H9 (cell line): Measurements from ENCODE around the gene F7. TPM values are rescaled to one million over a fixed set of nuclear protein-coding genes. Genes with fewer than 3 reads are reported as not detected.
A peak's percentile ranks its signal among the peaks of the same experiment; 100 is the strongest.

Experiments used
- DNase-seq: peaks from one replicate; pipeline ENCODE4 v3.0.0-alpha.2; 2017
- H2AFZ ChIP-seq: one replicate; pipeline ENCODE4 v1.6.1; 2013; ENCODE audit warnings: mild to moderate bottlenecking, low read length, control low read depth, moderate library complexity
- H2AK5ac ChIP-seq: 2 replicates; pipeline ENCODE4 v1.6.1; 2013; ENCODE audit warnings: low read length, control low read depth, mixed read lengths; ENCODE audit not compliant: insufficient read length
- H2BK120ac ChIP-seq: one replicate; pipeline ENCODE4 v1.6.1; 2013; ENCODE audit warnings: low read depth, mild to moderate bottlenecking, low read length, control low read depth, inconsistent platforms; ENCODE audit not compliant: poor library complexity, severe bottlenecking
- H2BK12ac ChIP-seq: 2 replicates; pipeline ENCODE4 v1.6.1; 2013; ENCODE audit warnings: low read length, control low read depth, mixed read lengths, low read depth; ENCODE audit not compliant: insufficient read length
- H2BK15ac ChIP-seq: 2 replicates; pipeline ENCODE4 v1.6.1; 2013; ENCODE audit warnings: low read depth, low read length, control low read depth
- H2BK20ac ChIP-seq: one replicate; pipeline ENCODE4 v1.6.1; 2013; ENCODE audit warnings: low read depth, mild to moderate bottlenecking, low read length, control low read depth, inconsistent platforms; ENCODE audit not compliant: poor library complexity, severe bottlenecking
- H2BK5ac ChIP-seq: 2 replicates; pipeline ENCODE4 v1.6.1; 2013; ENCODE audit warnings: low read length, control low read depth, mixed read lengths; ENCODE audit not compliant: insufficient read length
- H3K14ac ChIP-seq: 2 replicates; pipeline ENCODE4 v1.6.1; 2013; ENCODE audit warnings: low read length, control low read depth; ENCODE audit not compliant: insufficient read depth
- H3K18ac ChIP-seq: 2 replicates; pipeline ENCODE4 v1.6.1; 2013; ENCODE audit warnings: low read depth, mild to moderate bottlenecking, mixed read lengths, low read length, control low read depth; ENCODE audit not compliant: insufficient read length
- H3K23ac ChIP-seq: 2 replicates; pipeline ENCODE4 v1.6.1; 2013; ENCODE audit warnings: low read length, control low read depth, mixed read lengths, low read depth; ENCODE audit not compliant: insufficient read length
- H3K23me2 ChIP-seq: 2 replicates; pipeline ENCODE4 v1.6.1; 2013; ENCODE audit warnings: low read depth, mild to moderate bottlenecking, mixed read lengths, low read length, control low read depth; ENCODE audit not compliant: insufficient read length, poor library complexity, severe bottlenecking
- H3K27ac ChIP-seq: 2 replicates; pipeline ENCODE4 v1.5.1; 2013; ENCODE audit warnings: low read length, control low read depth, mixed read lengths, low read depth; ENCODE audit not compliant: insufficient read length
- H3K27me3 ChIP-seq: 2 replicates; pipeline ENCODE4 v1.6.1; 2013; ENCODE audit warnings: low read length, control low read depth, inconsistent platforms; ENCODE audit not compliant: insufficient read depth
- H3K4ac ChIP-seq: 2 replicates; pipeline ENCODE4 v1.6.1; 2013; ENCODE audit warnings: low read depth, mild to moderate bottlenecking, control low read depth, inconsistent platforms, low read length, moderate library complexity
- H3K4me1 ChIP-seq: 2 replicates; pipeline ENCODE4 v1.6.1; 2013; ENCODE audit warnings: low read length, control low read depth, inconsistent platforms; ENCODE audit not compliant: insufficient read depth
- H3K4me2 ChIP-seq: 2 replicates; pipeline ENCODE4 v1.6.1; 2013; ENCODE audit warnings: low read length, control low read depth, mixed read lengths; ENCODE audit not compliant: insufficient read length, insufficient read depth
- H3K56ac ChIP-seq: 2 replicates; pipeline ENCODE4 v1.6.1; 2013; ENCODE audit warnings: low read depth, mild to moderate bottlenecking, mixed read lengths, low read length, control low read depth; ENCODE audit not compliant: insufficient read length
- H3K79me1 ChIP-seq: 2 replicates; pipeline ENCODE4 v1.6.1; 2013; ENCODE audit warnings: low read depth, mild to moderate bottlenecking, moderate library complexity, low read length, control low read depth, inconsistent platforms; ENCODE audit not compliant: insufficient read depth, poor library complexity, severe bottlenecking
- H3K79me2 ChIP-seq: 2 replicates; pipeline ENCODE4 v1.6.1; 2013; ENCODE audit warnings: low read length, control low read depth, inconsistent platforms; ENCODE audit not compliant: insufficient read depth
- H3K9ac ChIP-seq: 2 replicates; pipeline ENCODE4 v1.6.1; 2013; ENCODE audit warnings: low read length, control low read depth, mixed read lengths; ENCODE audit not compliant: insufficient read length; ENCODE audit errors: extremely low read depth
- H3K9me3 ChIP-seq: one replicate; pipeline ENCODE4 v1.6.1; 2013; ENCODE audit warnings: low read depth, low read length, inconsistent platforms; ENCODE audit not compliant: control insufficient read depth
- H3T11ph ChIP-seq: one replicate; pipeline ENCODE4 v1.6.1; 2013; ENCODE audit warnings: mild to moderate bottlenecking, low read length, control low read depth, inconsistent platforms
- H4K20me1 ChIP-seq: one replicate; pipeline ENCODE4 v1.6.1; 2013; ENCODE audit not compliant: control insufficient read depth, insufficient read length, insufficient read depth
- H4K5ac ChIP-seq: 2 replicates; pipeline ENCODE4 v1.6.1; 2013; ENCODE audit warnings: low read depth, mild to moderate bottlenecking, mixed read lengths, low read length, control low read depth; ENCODE audit not compliant: insufficient read length
- H4K8ac ChIP-seq: replicated peaks from 2 replicates; pipeline ENCODE4 v1.6.1; 2013; ENCODE audit warnings: low read length, control low read depth, mixed read lengths, low read depth; ENCODE audit not compliant: insufficient read length
- H4K91ac ChIP-seq: 2 replicates; pipeline ENCODE4 v1.6.1; 2013; ENCODE audit warnings: low read depth, mild to moderate bottlenecking, moderate library complexity, mixed read lengths, low read length, control low read depth; ENCODE audit not compliant: insufficient read length
- H3K27ac Mint-ChIP-seq, 3 experiments: 2 replicates in 2 of 3; 3 replicates in 1 of 3; pipeline ENCODE4 v1.8.0; 2020 to 2021; ENCODE audit warnings: mixed read lengths in 3 of 3, mild to moderate bottlenecking in 1 of 3, moderate library complexity in 1 of 3
- H3K27me3 Mint-ChIP-seq: 2 replicates; pipeline ENCODE4 v1.8.0; 2021; ENCODE audit warnings: low read depth, mild to moderate bottlenecking, moderate library complexity, mixed read lengths
- H3K36me3 Mint-ChIP-seq, 3 experiments: 2 replicates in 2 of 3; 3 replicates in 1 of 3; pipeline ENCODE4 v1.8.0; 2020 to 2021; ENCODE audit warnings: low read depth in 3 of 3, mixed read lengths in 3 of 3; ENCODE audit not compliant: insufficient read depth in 1 of 3
- H3K4me1 Mint-ChIP-seq, 2 experiments: 2 replicates each; pipeline ENCODE4 v1.8.0; 2020; ENCODE audit warnings: mixed read lengths in 2 of 2
- H3K4me3 Mint-ChIP-seq, 2 experiments: 2 replicates in 1 of 2; 3 replicates in 1 of 2; pipeline ENCODE4 v1.8.0; 2020 to 2021; ENCODE audit warnings: mild to moderate bottlenecking in 2 of 2, mixed read lengths in 2 of 2, moderate library complexity in 1 of 2
- H3K9me3 Mint-ChIP-seq, 2 experiments: 2 replicates in 1 of 2; 3 replicates in 1 of 2; pipeline ENCODE4 v1.8.0; 2020; ENCODE audit warnings: mild to moderate bottlenecking in 2 of 2, mixed read lengths in 2 of 2, moderate library complexity in 1 of 2
- WGBS: extraction: QIAGEN DNeasy Blood & Tissue Kit; methylation state at CpG from one replicate; pipeline ENCODE4 v1.1.7; 2013; ENCODE audit warnings: missing lambda C conversion rate, low lambda C conversion rate, mixed read lengths; ENCODE audit not compliant: insufficient read length; ENCODE audit errors: extremely low coverage; 5-methylcytosine and 5-hydroxymethylcytosine counted together
- total RNA-seq: library from RNA; stranded (reverse); gene quantifications from 2 replicates; pipeline ENCODE4 v1.2.1, GENCODE V29; 2021
- TF ChIP-seq, protein P1 (sequence below): fragments of 200-600 bp; sonication (generic); conservative IDR thresholded peaks from 3 replicates; pipeline ENCODE4 v1.8.0; 2021; ENCODE audit warnings: antibody characterized with exemption, mild to moderate bottlenecking

Gene F7
- total RNA-seq, 1 experiment from 2014 or later, result 0.81 TPM

DNA sequence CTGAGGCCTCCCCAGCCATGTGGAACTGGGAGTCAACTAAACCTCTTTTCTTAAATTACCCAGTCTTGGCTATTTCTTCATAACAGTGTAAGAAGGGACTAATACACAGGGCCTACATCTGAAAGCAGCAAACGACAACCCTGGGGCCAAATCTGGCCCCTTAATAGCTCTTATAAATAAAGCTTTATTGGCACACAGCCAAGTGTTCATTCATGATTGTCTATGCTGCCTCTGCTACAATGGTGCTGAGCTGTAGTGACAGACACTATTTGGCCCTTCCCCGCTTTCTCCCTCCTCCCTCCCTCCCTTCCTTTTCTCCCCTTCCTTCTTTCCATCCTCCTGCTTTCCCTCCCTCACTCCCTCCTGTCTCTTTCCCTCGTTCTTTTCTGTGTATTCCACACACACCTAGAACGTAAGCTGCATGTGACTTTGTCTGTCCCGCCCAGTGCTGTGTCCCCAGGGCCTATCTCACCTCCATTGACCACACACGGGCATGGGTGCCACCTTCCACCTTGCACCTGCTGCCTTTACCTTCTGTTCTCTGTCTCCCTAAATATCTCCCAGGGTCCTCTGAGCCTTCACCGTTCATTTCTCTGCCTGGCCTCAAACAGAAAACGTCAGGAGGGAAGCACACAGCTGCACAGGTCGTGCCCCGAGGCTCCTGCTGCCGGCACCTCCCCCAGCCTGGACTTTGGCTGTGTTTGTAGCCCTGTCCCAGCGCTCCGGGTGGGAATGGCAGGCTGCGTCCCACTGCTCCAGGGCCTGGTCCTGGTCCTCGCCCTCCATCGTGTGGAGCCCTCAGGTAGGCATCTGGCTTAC, 52.5 kb downstream of the F7 start, which contains the start of gene PROZ:
PROZ (plus strand) TSS at position 720 of the 819 bp plus-strand sequence; CDS start at position 733, 13 bp downstream.
- TF ChIP-seq, protein P1, sequence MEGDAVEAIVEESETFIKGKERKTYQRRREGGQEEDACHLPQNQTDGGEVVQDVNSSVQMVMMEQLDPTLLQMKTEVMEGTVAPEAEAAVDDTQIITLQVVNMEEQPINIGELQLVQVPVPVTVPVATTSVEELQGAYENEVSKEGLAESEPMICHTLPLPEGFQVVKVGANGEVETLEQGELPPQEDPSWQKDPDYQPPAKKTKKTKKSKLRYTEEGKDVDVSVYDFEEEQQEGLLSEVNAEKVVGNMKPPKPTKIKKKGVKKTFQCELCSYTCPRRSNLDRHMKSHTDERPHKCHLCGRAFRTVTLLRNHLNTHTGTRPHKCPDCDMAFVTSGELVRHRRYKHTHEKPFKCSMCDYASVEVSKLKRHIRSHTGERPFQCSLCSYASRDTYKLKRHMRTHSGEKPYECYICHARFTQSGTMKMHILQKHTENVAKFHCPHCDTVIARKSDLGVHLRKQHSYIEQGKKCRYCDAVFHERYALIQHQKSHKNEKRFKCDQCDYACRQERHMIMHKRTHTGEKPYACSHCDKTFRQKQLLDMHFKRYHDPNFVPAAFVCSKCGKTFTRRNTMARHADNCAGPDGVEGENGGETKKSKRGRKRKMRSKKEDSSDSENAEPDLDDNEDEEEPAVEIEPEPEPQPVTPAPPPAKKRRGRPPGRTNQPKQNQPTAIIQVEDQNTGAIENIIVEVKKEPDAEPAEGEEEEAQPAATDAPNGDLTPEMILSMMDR, result no peak
- H3K27ac Mint-ChIP-seq, result peak within 1 kb of the TSS in 1 of 3 experiments; percentile 44; a peak in 1 of 7 replicates
- H3T11ph ChIP-seq, result no peak within 1 kb of the TSS

More for the DNA sequence above, 52.5 kb downstream of the F7 start, which contains the start of gene PROZ:
- H3K27me3 ChIP-seq, result no peaks in the 10 kb centered on the region
- H4K91ac ChIP-seq, result no peak within 1 kb of the TSS
- no peaks in the 10 kb centered on the region; the same call in 1 of the 2 replicates for H3K4me1 ChIP-seq
- H3K14ac ChIP-seq, result no peak within 1 kb of the TSS; the same call in 1 of the 2 replicates
- H4K20me1 ChIP-seq, result no peaks in the 10 kb centered on the region
- H3K23me2 ChIP-seq, result peaks cover 7% of the 10 kb centered on the region
- H2BK20ac ChIP-seq, result no peak within 1 kb of the TSS
- Mint-ChIP-seq H3K4me3 (no peak within 1 kb of the TSS; a peak in 1 of 5 replicates), H3K4me1 (peaks cover 37 to 41% of the 10 kb centered on the region in 2 experiments), H3K36me3 (peaks cover 0 to 4% (median 0%) of the 10 kb centered on the region in 3 experiments; a peak in 1 of 7 replicates), H3K9me3 (peaks cover 0 to 4% of the 10 kb centered on the region in 2 experiments; a peak in 2 of 5 replicates), H3K27me3 (peaks cover 28% of the 10 kb centered on the region)
- H3K9ac ChIP-seq, result no peak within 1 kb of the TSS
- WGBS, result no CpG with 5 or more reads among the region's 16 CpGs
- H2BK5ac ChIP-seq, result no peak within 1 kb of the TSS
- H2BK15ac ChIP-seq, result no peak within 1 kb of the TSS
- peak within 1 kb of the TSS; percentile 27 for H3K18ac ChIP-seq
- H3K4ac ChIP-seq, result no peak within 1 kb of the TSS
- H4K5ac ChIP-seq, result no peak within 1 kb of the TSS
- no peak within 1 kb of the TSS for H4K8ac ChIP-seq
- no peaks in the 10 kb centered on the region for H3K79me1 ChIP-seq
- H3K9me3 ChIP-seq, result no peaks in the 10 kb centered on the region
- no peak within 1 kb of the TSS for H3K27ac ChIP-seq
- no peak within 1 kb of the TSS for H2BK120ac ChIP-seq
- H3K4me2 ChIP-seq, result no peak within 1 kb of the TSS
- no peak within 1 kb of the TSS for H3K23ac ChIP-seq
- no peak within 1 kb of the TSS for H2BK12ac ChIP-seq
- no peaks in the 10 kb centered on the region for H3K79me2 ChIP-seq
- no peak within 1 kb of the TSS for H2AK5ac ChIP-seq
- no peak within 1 kb of the TSS for H2AFZ ChIP-seq
- DNase-seq, result peak; percentile 34
- no peak within 1 kb of the TSS for H3K56ac ChIP-seq
